Smooth muscle cell (in vitro differentiated cells): ENCODE results near the gene MEGF11. TPM values are rescaled to one million over a fixed set of nuclear protein-coding genes. Genes with fewer than 3 reads are reported as not detected.

ENCODE experiments used
- DNase-seq: peaks from one replicate; lab custom pipeline; 2025; ENCODE audit not compliant: unreplicated experiment; lab: John Stamatoyannopoulos, UW
- H2AFZ ChIP-seq: fragments of 200-600 bp; sonication (generic); 2 replicates; pipeline ENCODE4 v1.6.0; 2016; ENCODE audit warnings: antibody characterized with exemption, low read depth, mild to moderate bottlenecking
- H3F3A ChIP-seq: fragments of 200-600 bp; sonication (generic); 2 replicates; pipeline ENCODE4 v1.6.0; 2017; ENCODE audit warnings: antibody characterized with exemption, low read depth
- H3K27ac ChIP-seq: fragments of 200-600 bp; sonication (generic); 2 replicates; pipeline ENCODE4 v1.5.1; 2016; ENCODE audit warnings: low read depth, mild to moderate bottlenecking
- H3K27me3 ChIP-seq: fragments of 200-600 bp; sonication (generic); 2 replicates; pipeline ENCODE4 v1.6.1; 2016; ENCODE audit warnings: low read depth, mild to moderate bottlenecking
- H3K36me3 ChIP-seq: fragments of 200-600 bp; sonication (generic); 2 replicates; pipeline ENCODE4 v1.5.1; 2016; ENCODE audit warnings: low read depth
- H3K4me1 ChIP-seq: fragments of 200-600 bp; sonication (generic); 2 replicates; pipeline ENCODE4 v1.5.1; 2016; ENCODE audit warnings: low read depth
- H3K4me2 ChIP-seq: fragments of 200-600 bp; sonication (generic); 2 replicates; pipeline ENCODE4 v1.6.0; 2016; ENCODE audit warnings: mild to moderate bottlenecking
- H3K4me3 ChIP-seq: fragments of 200-600 bp; sonication (generic); 2 replicates; pipeline ENCODE4 v1.5.1; 2016; ENCODE audit warnings: mild to moderate bottlenecking
- H3K79me2 ChIP-seq: fragments of 200-600 bp; sonication (generic); 2 replicates; pipeline ENCODE4 v1.6.0; 2016; ENCODE audit warnings: low read depth, mild to moderate bottlenecking
- H3K9ac ChIP-seq: fragments of 200-600 bp; sonication (generic); 2 replicates; pipeline ENCODE4 v1.6.0; 2016; ENCODE audit warnings: low read depth
- H3K9me3 ChIP-seq: fragments of 200-600 bp; sonication (generic); replicated peaks from 2 replicates; pipeline ENCODE4 v1.5.1; 2016; ENCODE audit warnings: low read depth
- H4K20me1 ChIP-seq: fragments of 200-600 bp; sonication (generic); 2 replicates; pipeline ENCODE4 v1.6.0; 2016; ENCODE audit warnings: low read depth
- CTCF ChIP-seq: fragments of 200-600 bp; sonication (generic); IDR thresholded peaks from 2 replicates; pipeline ENCODE4 v1.5.1; 2017; ENCODE audit warnings: borderline replicate concordance, mild to moderate bottlenecking, antibody characterized with exemption; ENCODE audit not compliant: insufficient read depth, poor library complexity, severe bottlenecking
- WGBS: methylation state at CpG from one replicate; pipeline ENCODE4 v1.1.7; 2016; ENCODE audit warnings: low lambda C conversion rate; 5-methylcytosine and 5-hydroxymethylcytosine counted together
- polyA plus RNA-seq: library from polyadenylated mRNA; unstranded; fragments of >200 nt; fragmentation: Nextera tagmentation; extraction: Ambion mirVana; gene quantifications from 2 replicates; pipeline ENCODE4 v1.2.1, GENCODE V29; 2016
- total RNA-seq: library from RNA; depleted of rRNA; stranded (reverse); fragments of >200 nt; gene quantifications from 2 replicates; pipeline ENCODE4 v1.2.3, GENCODE V29; 2014

Gene MEGF11
- total and polyA plus RNA-seq, 2 experiments from 2014 or later = 0.08 TPM; not detected in 1

DNA sequence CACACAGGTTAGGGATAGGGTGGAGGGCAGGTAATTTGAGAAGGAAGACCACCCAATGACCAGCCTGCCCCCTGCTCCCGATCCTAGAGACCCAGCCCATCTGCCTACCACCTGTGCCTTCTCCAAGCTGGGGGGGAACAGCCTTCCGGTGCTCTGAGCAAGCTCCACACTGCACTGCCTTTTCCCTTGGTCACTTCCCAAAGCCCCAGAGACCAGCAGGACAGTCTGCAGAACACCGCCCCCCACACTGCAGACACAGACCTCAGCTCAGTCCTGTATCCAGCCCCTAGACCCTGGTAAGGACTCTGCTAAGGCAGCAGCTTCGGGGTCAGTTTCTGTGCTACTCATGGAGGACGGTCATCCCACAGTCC, 156.9 kb downstream of the MEGF11 start:
- H3K27me3 ChIP-seq = no peaks in the 10 kb centered on the region
- H3K36me3 ChIP-seq = no peaks in the 10 kb centered on the region
- H3K9me3 ChIP-seq = no peaks in the 10 kb centered on the region
- no peak overlapping the region for H2AFZ ChIP-seq
- no peak overlapping the region for H3K4me2 ChIP-seq
- H3K4me1 ChIP-seq = peaks cover 7% of the 10 kb centered on the region
- H3K9ac ChIP-seq = no peak overlapping the region
- no peaks in the 10 kb centered on the region for H4K20me1 ChIP-seq
- no peaks in the 10 kb centered on the region for H3F3A ChIP-seq
- no peak overlapping the region for H3K27ac ChIP-seq
- no peak for DNase-seq
- no peak overlapping the region for H3K4me3 ChIP-seq
- WGBS = 95% methylated on average over 5 of the region's 5 CpGs
- no peak for TF ChIP-seq CTCF
- H3K79me2 ChIP-seq = no peaks in the 10 kb centered on the region

GRCh38 chr15:66095871-66096687, 157.5 kb downstream of the MEGF11 start:
- Histone ChIP-seq H3K4me2 (no peak overlapping the region), H3K79me2 (no peaks in the 10 kb centered on the region), H3F3A (no peaks in the 10 kb centered on the region), H4K20me1 (no peaks in the 10 kb centered on the region), H3K36me3 (no peaks in the 10 kb centered on the region), H3K27me3 (no peaks in the 10 kb centered on the region), H3K4me3 (no peak overlapping the region), H3K27ac (no peak overlapping the region), H3K9ac (no peak overlapping the region), H3K9me3 (no peaks in the 10 kb centered on the region), H2AFZ (no peak overlapping the region), H3K4me1 (peaks cover 1% of the 10 kb centered on the region)
- WGBS = 79% methylated on average over 15 of the region's 15 CpGs
- no peak for TF ChIP-seq CTCF
- no peak for DNase-seq

DNA sequence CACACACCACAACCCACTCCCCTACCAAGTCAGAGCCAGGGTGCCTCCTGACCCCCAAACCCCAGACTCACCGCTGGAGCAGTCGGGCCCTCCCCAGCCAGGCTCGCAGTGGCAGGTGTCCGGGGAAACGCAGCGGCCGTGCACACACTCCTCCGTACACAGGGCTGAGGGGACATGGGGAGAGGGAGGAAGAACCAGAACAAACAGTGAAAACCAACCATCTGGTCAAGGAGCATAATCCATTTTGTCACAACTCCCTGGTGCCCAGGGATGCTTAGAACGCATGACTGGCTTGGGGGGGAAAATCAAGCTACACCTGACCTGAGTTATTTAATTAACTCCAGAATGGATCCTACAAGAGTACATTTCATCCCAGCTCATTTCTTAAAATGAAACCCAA, 159.2 kb downstream of the MEGF11 start:
- no peak overlapping the region for H3K4me3 ChIP-seq
- no peaks in the 10 kb centered on the region for H4K20me1 ChIP-seq
- H3F3A ChIP-seq = no peaks in the 10 kb centered on the region
- DNase-seq = no peak
- no peaks in the 10 kb centered on the region for H3K79me2 ChIP-seq
- H3K9me3 ChIP-seq = no peaks in the 10 kb centered on the region
- no peaks in the 10 kb centered on the region for H3K36me3 ChIP-seq
- no peaks in the 10 kb centered on the region for H3K27me3 ChIP-seq
- 93% methylated on average over 9 of the region's 9 CpGs for WGBS
- no peak overlapping the region for H3K27ac ChIP-seq
- no peak for TF ChIP-seq CTCF
- H2AFZ ChIP-seq = no peak overlapping the region
- H3K4me1 ChIP-seq = no peaks in the 10 kb centered on the region
- H3K4me2 ChIP-seq = no peak overlapping the region
- no peak overlapping the region for H3K9ac ChIP-seq
